Left ventricle myocardium inferior (tissue), 1 donor: ENCODE measurements around the gene ORC5. TPM values are rescaled to one million over a fixed set of nuclear protein-coding genes. Genes with fewer than 3 reads are reported as not detected.

Source experiments
- DNase-seq: peaks from one replicate; pipeline ENCODE4 v3.0.0-alpha.2; 2020
- H3K27ac ChIP-seq: fragments of 200-600 bp; replicated peaks from 2 replicates; pipeline ENCODE4 v1.8.0; 2021
- H3K27me3 ChIP-seq: fragments of 200-600 bp; 2 replicates; pipeline ENCODE4 v1.8.0; 2021; ENCODE audit warnings: low read depth
- H3K36me3 ChIP-seq: fragments of 200-600 bp; 2 replicates; pipeline ENCODE4 v1.8.0; 2021
- H3K4me1 ChIP-seq: fragments of 200-600 bp; 2 replicates; pipeline ENCODE4 v1.8.0; 2021
- H3K4me3 ChIP-seq: fragments of 200-600 bp; 2 replicates; pipeline ENCODE4 v1.8.0; 2021; ENCODE audit warnings: mild to moderate bottlenecking, moderate library complexity
- H3K9me3 ChIP-seq: fragments of 200-600 bp; replicated peaks from 2 replicates; pipeline ENCODE4 v1.8.0; 2021
- CTCF ChIP-seq: fragments of 200-600 bp; IDR thresholded peaks from 2 replicates; pipeline ENCODE4 v1.8.0; 2021; ENCODE audit warnings: antibody characterized with exemption, mild to moderate bottlenecking, borderline replicate concordance
- intact Hi-C: fragments of 100-400 bp; cut with micrococcal nuclease; formaldehyde crosslinking; loops from one replicate; pipeline ENCODE4 v1.11.0; 2022
- total RNA-seq: library from RNA; stranded (reverse); fragmentation: NEBNext Ultra II Directional; extraction: Animal tissue kit (Norgen Biotek cat#: 25700); gene quantifications from one replicate; pipeline ENCODE4 v1.2.1, GENCODE V29; 2021
- donor health status: DM: no; HTN: yes; CAD: no; lungs with severe emphysema.

Gene ORC5
- total RNA-seq, 1 donor from 2014 or later = 8.5 TPM

- Histone ChIP-seq H3K4me1 (no peaks in the 10 kb centered on the region), H3K27me3 (no peaks in the 10 kb centered on the region), H3K36me3 (peaks cover 10% of the 10 kb centered on the region), H3K27ac (no peak overlapping the region), H3K4me3 (no peak overlapping the region), H3K9me3 (no peaks in the 10 kb centered on the region)
- no peak for TF ChIP-seq CTCF
- intact Hi-C loops = no loop called here
- no peak for DNase-seq
These were observed 57.3 kb downstream of the ORC5 start for GRCh38 chr7:104150470-104150869.

GRCh38 chr7:104149822-104150221, 58.0 kb downstream of the ORC5 start:
- no peak for TF ChIP-seq CTCF
- Histone ChIP-seq H3K4me3 (no peak overlapping the region), H3K9me3 (no peaks in the 10 kb centered on the region), H3K27me3 (no peaks in the 10 kb centered on the region), H3K36me3 (peaks cover 15% of the 10 kb centered on the region), H3K4me1 (no peaks in the 10 kb centered on the region), H3K27ac (no peak overlapping the region)
- no peak for DNase-seq
- intact Hi-C loops = no loop called here

GRCh38 chr7:104142147-104142546, 65.7 kb downstream of the ORC5 start:
- intact Hi-C loops = no loop called here
- no peak overlapping the region for H3K27ac ChIP-seq
- no peak for DNase-seq
- no peaks in the 10 kb centered on the region for H3K9me3 ChIP-seq
- no peak overlapping the region for H3K4me3 ChIP-seq
- peaks cover 15% of the 10 kb centered on the region for H3K36me3 ChIP-seq
- H3K4me1 ChIP-seq = no peaks in the 10 kb centered on the region
- H3K27me3 ChIP-seq = no peaks in the 10 kb centered on the region
- no peak for TF ChIP-seq CTCF

- H3K9me3 ChIP-seq = no peaks in the 10 kb centered on the region
- no peak for DNase-seq
- no peak overlapping the region for H3K27ac ChIP-seq
- H3K4me3 ChIP-seq = no peak overlapping the region
- H3K27me3 ChIP-seq = no peaks in the 10 kb centered on the region
- H3K4me1 ChIP-seq = peaks cover 9% of the 10 kb centered on the region
- H3K36me3 ChIP-seq = peaks cover 26% of the 10 kb centered on the region
- intact Hi-C loops = no loop called here
- no peak for TF ChIP-seq CTCF
These were observed 69.8 kb downstream of the ORC5 start for GRCh38 chr7:104137971-104138370.

GRCh38 chr7:104137511-104137910, 70.3 kb downstream of the ORC5 start:
- no peak for TF ChIP-seq CTCF
- no peak for DNase-seq
- H3K27me3 ChIP-seq = no peaks in the 10 kb centered on the region
- H3K4me3 ChIP-seq = no peak overlapping the region
- no peak overlapping the region for H3K27ac ChIP-seq
- intact Hi-C loops = no loop called here
- no peaks in the 10 kb centered on the region for H3K9me3 ChIP-seq
- H3K4me1 ChIP-seq = peaks cover 11% of the 10 kb centered on the region
- peaks cover 26% of the 10 kb centered on the region for H3K36me3 ChIP-seq

- DNase-seq = no peak
These were observed 70.8 kb downstream of the ORC5 start for GRCh38 chr7:104136981-104137380.

More at GRCh38 chr7:104136981-104137380, 70.8 kb downstream of the ORC5 start:
- H3K9me3 ChIP-seq = no peaks in the 10 kb centered on the region
- H3K36me3 ChIP-seq = peaks cover 29% of the 10 kb centered on the region
- H3K27me3 ChIP-seq = no peaks in the 10 kb centered on the region
- no peak overlapping the region for H3K4me3 ChIP-seq
- peaks cover 11% of the 10 kb centered on the region for H3K4me1 ChIP-seq
- no peak overlapping the region for H3K27ac ChIP-seq
- intact Hi-C loops = no loop called here
- TF ChIP-seq CTCF = no peak
